ENCODE measurements around the gene KLHL1.

KLHL1 gene

DNA sequence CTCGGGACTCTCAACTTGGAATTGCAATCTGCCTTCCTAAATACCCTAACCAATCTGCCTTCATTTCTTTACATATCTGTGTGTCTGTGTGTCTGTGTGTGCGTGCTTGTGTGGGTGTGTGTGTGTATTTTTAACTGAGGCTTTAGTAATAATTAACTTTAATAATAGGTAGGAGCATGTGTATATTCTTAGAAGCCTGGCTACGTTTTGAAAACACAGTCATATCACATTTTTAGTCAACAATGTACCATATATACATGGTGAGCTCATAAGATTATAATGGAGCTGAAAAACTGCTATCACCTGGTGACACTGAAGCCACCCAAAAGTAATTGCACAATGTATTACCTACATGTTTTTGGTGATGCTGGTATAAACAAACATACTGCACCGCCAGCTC lies 66.1 kb downstream of the KLHL1 start:
- Histone ChIP-seq H3K27me3 (ENCODE audit: insufficient read depth, poor library complexity, severe bottlenecking) (no peaks in the 10 kb centered on the region), H3K27ac (replicated peaks) (no peak overlapping the region), H3K4me3 (replicated peaks; ENCODE audit: insufficient read depth, low read length) (no peak overlapping the region)
- TF ChIP-seq, protein P1, sequence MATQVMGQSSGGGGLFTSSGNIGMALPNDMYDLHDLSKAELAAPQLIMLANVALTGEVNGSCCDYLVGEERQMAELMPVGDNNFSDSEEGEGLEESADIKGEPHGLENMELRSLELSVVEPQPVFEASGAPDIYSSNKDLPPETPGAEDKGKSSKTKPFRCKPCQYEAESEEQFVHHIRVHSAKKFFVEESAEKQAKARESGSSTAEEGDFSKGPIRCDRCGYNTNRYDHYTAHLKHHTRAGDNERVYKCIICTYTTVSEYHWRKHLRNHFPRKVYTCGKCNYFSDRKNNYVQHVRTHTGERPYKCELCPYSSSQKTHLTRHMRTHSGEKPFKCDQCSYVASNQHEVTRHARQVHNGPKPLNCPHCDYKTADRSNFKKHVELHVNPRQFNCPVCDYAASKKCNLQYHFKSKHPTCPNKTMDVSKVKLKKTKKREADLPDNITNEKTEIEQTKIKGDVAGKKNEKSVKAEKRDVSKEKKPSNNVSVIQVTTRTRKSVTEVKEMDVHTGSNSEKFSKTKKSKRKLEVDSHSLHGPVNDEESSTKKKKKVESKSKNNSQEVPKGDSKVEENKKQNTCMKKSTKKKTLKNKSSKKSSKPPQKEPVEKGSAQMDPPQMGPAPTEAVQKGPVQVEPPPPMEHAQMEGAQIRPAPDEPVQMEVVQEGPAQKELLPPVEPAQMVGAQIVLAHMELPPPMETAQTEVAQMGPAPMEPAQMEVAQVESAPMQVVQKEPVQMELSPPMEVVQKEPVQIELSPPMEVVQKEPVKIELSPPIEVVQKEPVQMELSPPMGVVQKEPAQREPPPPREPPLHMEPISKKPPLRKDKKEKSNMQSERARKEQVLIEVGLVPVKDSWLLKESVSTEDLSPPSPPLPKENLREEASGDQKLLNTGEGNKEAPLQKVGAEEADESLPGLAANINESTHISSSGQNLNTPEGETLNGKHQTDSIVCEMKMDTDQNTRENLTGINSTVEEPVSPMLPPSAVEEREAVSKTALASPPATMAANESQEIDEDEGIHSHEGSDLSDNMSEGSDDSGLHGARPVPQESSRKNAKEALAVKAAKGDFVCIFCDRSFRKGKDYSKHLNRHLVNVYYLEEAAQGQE (IDR thresholded peaks at IDR 0.05; ENCODE audit: insufficient replicate concordance, low read depth) = no peak
- TF ChIP-seq POLR2AphosphoS5 (IDR thresholded peaks at IDR 0.05; ENCODE audit: low read depth) (no peak), GABPA (IDR thresholded peaks at IDR 0.05; ENCODE audit: low read depth) (no peak), SPI1 (IDR thresholded peaks at IDR 0.05; ENCODE audit: borderline replicate concordance, low read depth) (no peak)
- TF ChIP-seq, protein P2, sequence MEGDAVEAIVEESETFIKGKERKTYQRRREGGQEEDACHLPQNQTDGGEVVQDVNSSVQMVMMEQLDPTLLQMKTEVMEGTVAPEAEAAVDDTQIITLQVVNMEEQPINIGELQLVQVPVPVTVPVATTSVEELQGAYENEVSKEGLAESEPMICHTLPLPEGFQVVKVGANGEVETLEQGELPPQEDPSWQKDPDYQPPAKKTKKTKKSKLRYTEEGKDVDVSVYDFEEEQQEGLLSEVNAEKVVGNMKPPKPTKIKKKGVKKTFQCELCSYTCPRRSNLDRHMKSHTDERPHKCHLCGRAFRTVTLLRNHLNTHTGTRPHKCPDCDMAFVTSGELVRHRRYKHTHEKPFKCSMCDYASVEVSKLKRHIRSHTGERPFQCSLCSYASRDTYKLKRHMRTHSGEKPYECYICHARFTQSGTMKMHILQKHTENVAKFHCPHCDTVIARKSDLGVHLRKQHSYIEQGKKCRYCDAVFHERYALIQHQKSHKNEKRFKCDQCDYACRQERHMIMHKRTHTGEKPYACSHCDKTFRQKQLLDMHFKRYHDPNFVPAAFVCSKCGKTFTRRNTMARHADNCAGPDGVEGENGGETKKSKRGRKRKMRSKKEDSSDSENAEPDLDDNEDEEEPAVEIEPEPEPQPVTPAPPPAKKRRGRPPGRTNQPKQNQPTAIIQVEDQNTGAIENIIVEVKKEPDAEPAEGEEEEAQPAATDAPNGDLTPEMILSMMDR (IDR thresholded peaks at IDR 0.05; ENCODE audit: insufficient read depth, low read length) = no peak
- no peak for DNase-seq (ENCODE audit: low read depth in 1 of 2, low spot score in 1 of 2)

DNA sequence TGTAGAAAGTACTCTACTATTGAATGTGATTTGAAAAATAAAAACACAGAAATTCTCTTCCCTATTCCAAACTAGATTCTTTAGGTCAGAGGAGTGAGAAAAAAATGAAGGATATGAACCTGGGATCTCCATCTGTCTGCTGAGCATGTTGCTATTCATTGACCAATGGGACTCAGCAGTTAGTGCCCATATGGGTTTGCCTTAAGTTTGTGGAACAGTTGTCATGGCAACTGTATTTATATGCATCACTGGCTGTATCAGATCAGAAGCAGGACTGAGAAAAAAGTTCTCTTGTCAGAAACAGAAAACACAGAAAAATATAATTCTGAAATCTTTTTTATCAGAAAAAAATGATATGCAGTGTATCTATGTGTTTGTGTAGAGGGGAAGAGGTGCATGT lies 74.0 kb downstream of the KLHL1 start:
- no peak for DNase-seq (ENCODE audit: low read depth in 1 of 2, low spot score in 1 of 2)
- no peak for TF ChIP-seq GABPA (IDR thresholded peaks at IDR 0.05; ENCODE audit: low read depth)
- TF ChIP-seq, protein P1 (IDR thresholded peaks at IDR 0.05; ENCODE audit: insufficient replicate concordance, low read depth) = no peak
- TF ChIP-seq, protein P2 (IDR thresholded peaks at IDR 0.05; ENCODE audit: insufficient read depth, low read length) = no peak
- no peak for TF ChIP-seq SPI1 (IDR thresholded peaks at IDR 0.05; ENCODE audit: borderline replicate concordance, low read depth)

DNA sequence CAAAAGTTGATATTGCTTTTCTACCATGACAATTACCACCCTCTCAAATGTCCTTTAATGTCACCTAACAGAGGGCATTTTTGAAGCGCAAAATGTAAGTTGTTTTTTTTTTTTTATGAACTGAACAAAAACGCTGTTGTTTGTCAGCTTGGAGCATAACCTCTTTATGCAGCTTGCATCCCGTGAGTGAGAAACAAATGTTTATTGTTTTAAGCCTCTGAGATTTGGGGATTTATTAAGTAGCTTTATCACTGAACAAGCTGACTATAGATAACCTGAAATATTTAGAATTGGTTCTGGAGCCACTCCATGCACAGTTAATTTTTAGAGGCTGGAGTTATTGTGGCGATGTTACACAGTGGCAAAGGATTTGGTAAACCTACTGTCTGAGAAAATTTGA lies 80.7 kb downstream of the KLHL1 start:
- TF ChIP-seq GABPA (IDR thresholded peaks at IDR 0.05; ENCODE audit: low read depth) (no peak), SPI1 (IDR thresholded peaks at IDR 0.05; ENCODE audit: borderline replicate concordance, low read depth) (no peak), POLR2AphosphoS5 (IDR thresholded peaks at IDR 0.05; ENCODE audit: low read depth) (no peak)
- TF ChIP-seq, protein P1 (IDR thresholded peaks at IDR 0.05; ENCODE audit: insufficient replicate concordance, low read depth) = no peak
- TF ChIP-seq, protein P2 (IDR thresholded peaks at IDR 0.05; ENCODE audit: insufficient read depth, low read length) = no peak
- DNase-seq (ENCODE audit: low read depth in 1 of 2, low spot score in 1 of 2) = no peak
- Histone ChIP-seq H3K4me3 (replicated peaks; ENCODE audit: insufficient read depth, low read length) (no peak overlapping the region), H3K27me3 (ENCODE audit: insufficient read depth, poor library complexity, severe bottlenecking) (no peaks in the 10 kb centered on the region), H3K27ac (replicated peaks) (no peak overlapping the region)

More for the DNA sequence above, 74.0 kb downstream of the KLHL1 start:
- Histone ChIP-seq H3K27ac (replicated peaks) (no peak overlapping the region), H3K27me3 (ENCODE audit: insufficient read depth, poor library complexity, severe bottlenecking) (no peaks in the 10 kb centered on the region), H3K4me3 (replicated peaks; ENCODE audit: insufficient read depth, low read length) (no peak overlapping the region)
